Neural progenitor cell (in vitro differentiated cells): ENCODE results near the gene PRDM5. TPM values are rescaled to one million over a fixed set of nuclear protein-coding genes. Genes with fewer than 3 reads are reported as not detected.

Source experiments
- DNase-seq: peaks from one replicate; pipeline ENCODE4 v3.0.0-alpha.2; 2016; ENCODE audit warnings: low spot score
- H2AFZ ChIP-seq: fragments of 200-600 bp; sonication (generic); replicated peaks from 2 replicates; pipeline ENCODE4 v1.6.1; 2016; ENCODE audit warnings: antibody characterized with exemption
- H3F3A ChIP-seq: fragments of 200-600 bp; sonication (generic); 2 replicates; pipeline ENCODE4 v1.6.1; 2016; ENCODE audit warnings: antibody characterized with exemption, low read depth
- H3K27ac ChIP-seq: fragments of 200-600 bp; sonication (generic); 2 replicates; pipeline ENCODE4 v1.5.1; 2016; ENCODE audit warnings: mild to moderate bottlenecking
- H3K27me3 ChIP-seq: fragments of 200-600 bp; sonication (generic); 2 replicates; pipeline ENCODE4 v1.6.1; 2016; ENCODE audit warnings: mild to moderate bottlenecking, moderate library complexity
- H3K36me3 ChIP-seq: fragments of 200-600 bp; sonication (generic); 2 replicates; pipeline ENCODE4 v1.5.1; 2016
- H3K4me1 ChIP-seq: fragments of 200-600 bp; sonication (generic); 2 replicates; pipeline ENCODE4 v1.6.1; 2016; ENCODE audit warnings: mixed run types
- H3K4me2 ChIP-seq: fragments of 200-600 bp; sonication (generic); 2 replicates; pipeline ENCODE4 v1.6.1; 2016
- H3K4me3 ChIP-seq: fragments of 200-600 bp; sonication (generic); 2 replicates; pipeline ENCODE4 v1.5.1; 2016
- H3K79me2 ChIP-seq: fragments of 200-600 bp; sonication (generic); 2 replicates; pipeline ENCODE4 v1.6.1; 2016; ENCODE audit warnings: low read depth
- H3K9ac ChIP-seq: fragments of 200-600 bp; sonication (generic); 2 replicates; pipeline ENCODE4 v1.6.1; 2016
- H3K9me3 ChIP-seq: fragments of 200-600 bp; sonication (generic); 2 replicates; pipeline ENCODE4 v1.5.1; 2016; ENCODE audit warnings: low read depth
- H4K20me1 ChIP-seq: fragments of 200-600 bp; sonication (generic); 2 replicates; pipeline ENCODE4 v1.6.1; 2016; ENCODE audit warnings: low read depth
- H3K27ac Mint-ChIP-seq: 3 replicates; pipeline ENCODE4 v1.8.0; 2021; ENCODE audit warnings: mixed read lengths
- H3K27me3 Mint-ChIP-seq: 2 replicates; pipeline ENCODE4 v1.8.0; 2022; ENCODE audit warnings: low read depth, mild to moderate bottlenecking, inconsistent platforms, moderate library complexity, mixed read lengths; ENCODE audit not compliant: insufficient read depth
- H3K36me3 Mint-ChIP-seq: 3 replicates; pipeline ENCODE4 v1.8.0; 2021; ENCODE audit warnings: mixed read lengths
- H3K4me1 Mint-ChIP-seq: 3 replicates; pipeline ENCODE4 v1.8.0; 2021; ENCODE audit warnings: mixed read lengths
- H3K4me3 Mint-ChIP-seq: 3 replicates; pipeline ENCODE4 v1.8.0; 2021; ENCODE audit warnings: mild to moderate bottlenecking, moderate library complexity, mixed read lengths
- H3K9me3 Mint-ChIP-seq: 3 replicates; pipeline ENCODE4 v1.8.0; 2020; ENCODE audit warnings: mixed read lengths
- CTCF ChIP-seq: fragments of 200-600 bp; sonication (generic); IDR thresholded peaks from 2 replicates; pipeline ENCODE4 v1.5.1; 2017; ENCODE audit warnings: antibody characterized with exemption, mild to moderate bottlenecking
- EZH2 ChIP-seq: fragments of 200-600 bp; sonication (generic); IDR thresholded peaks from 2 replicates; pipeline ENCODE4 v1.6.1; 2017; ENCODE audit warnings: antibody characterized with exemption, mild to moderate bottlenecking, moderate library complexity
- EZH2phosphoT487 ChIP-seq: fragments of 200-600 bp; sonication (generic); IDR thresholded peaks from 2 replicates; pipeline ENCODE4 v1.6.1; 2017; ENCODE audit warnings: antibody characterized with exemption
- total RNA-seq: library from RNA; depleted of rRNA; stranded (reverse); fragments of >200 nt; gene quantifications from 2 replicates; pipeline ENCODE4 v1.2.3, GENCODE V29; 2015; ENCODE audit warnings: low replicate concordance

Gene PRDM5
- total RNA-seq, 1 donor from 2014 or later: 51.7 TPM

DNA sequence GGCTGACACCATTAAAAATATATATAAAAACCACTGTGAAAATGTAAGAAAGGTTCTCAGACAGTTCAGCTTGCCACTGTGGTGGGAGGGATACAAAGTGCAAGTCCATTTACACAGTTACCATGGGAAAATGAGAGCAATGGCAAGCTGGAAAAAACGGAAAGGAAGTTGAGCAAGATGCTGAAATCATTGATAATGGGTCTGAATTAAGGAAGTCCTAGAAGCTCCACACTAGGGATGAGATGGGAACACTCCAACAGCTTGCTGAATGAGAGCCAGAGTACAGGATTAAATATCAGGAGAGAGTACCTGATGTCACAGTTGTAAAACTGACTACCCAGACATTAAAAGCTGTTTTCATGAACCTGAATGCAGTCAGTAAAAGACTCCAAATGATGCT lies 218.6 kb downstream of the PRDM5 start:
- H3K36me3 Mint-ChIP-seq: no peaks in the 10 kb centered on the region
- H3K27ac Mint-ChIP-seq: no peak overlapping the region
- H3K36me3 ChIP-seq: no peaks in the 10 kb centered on the region
- no peak overlapping the region for H3K27ac ChIP-seq
- no peaks in the 10 kb centered on the region for H3F3A ChIP-seq
- H3K4me1 ChIP-seq: no peaks in the 10 kb centered on the region
- no peaks in the 10 kb centered on the region for H3K9me3 ChIP-seq
- no peaks in the 10 kb centered on the region for H4K20me1 ChIP-seq
- no peaks in the 10 kb centered on the region for H3K9me3 Mint-ChIP-seq
- H3K9ac ChIP-seq: no peak overlapping the region
- H3K4me2 ChIP-seq: no peak overlapping the region
- H3K4me3 Mint-ChIP-seq: no peak overlapping the region
- no peak overlapping the region for H2AFZ ChIP-seq
- H3K27me3 ChIP-seq: no peaks in the 10 kb centered on the region
- no peaks in the 10 kb centered on the region for H3K4me1 Mint-ChIP-seq
- H3K27me3 Mint-ChIP-seq: peaks cover 2% of the 10 kb centered on the region
- no peak for TF ChIP-seq EZH2
- TF ChIP-seq EZH2phosphoT487: no peak
- TF ChIP-seq CTCF: no peak
- DNase-seq: no peak
- H3K79me2 ChIP-seq: no peaks in the 10 kb centered on the region
- H3K4me3 ChIP-seq: no peak overlapping the region

- Histone ChIP-seq H3K4me2 (no peak overlapping the region), H3F3A (no peaks in the 10 kb centered on the region), H3K36me3 (no peaks in the 10 kb centered on the region), H3K9me3 (no peaks in the 10 kb centered on the region), H3K9ac (no peak overlapping the region), H3K27ac (no peak overlapping the region), H3K4me1 (peaks cover 21% of the 10 kb centered on the region), H2AFZ (no peak overlapping the region), H3K4me3 (no peak overlapping the region), H3K79me2 (no peaks in the 10 kb centered on the region), H3K27me3 (no peaks in the 10 kb centered on the region), H4K20me1 (no peaks in the 10 kb centered on the region)
- Mint-ChIP-seq H3K36me3 (no peaks in the 10 kb centered on the region), H3K9me3 (no peaks in the 10 kb centered on the region), H3K27me3 (no peaks in the 10 kb centered on the region), H3K4me3 (no peak overlapping the region), H3K27ac (no peak overlapping the region), H3K4me1 (peaks cover 16% of the 10 kb centered on the region)
- no peak for DNase-seq
- no peak for TF ChIP-seq CTCF
- no peak for TF ChIP-seq EZH2phosphoT487
- TF ChIP-seq EZH2: no peak
These were observed 223.2 kb downstream of the PRDM5 start for GRCh38 chr4:120699354-120699753.

DNA sequence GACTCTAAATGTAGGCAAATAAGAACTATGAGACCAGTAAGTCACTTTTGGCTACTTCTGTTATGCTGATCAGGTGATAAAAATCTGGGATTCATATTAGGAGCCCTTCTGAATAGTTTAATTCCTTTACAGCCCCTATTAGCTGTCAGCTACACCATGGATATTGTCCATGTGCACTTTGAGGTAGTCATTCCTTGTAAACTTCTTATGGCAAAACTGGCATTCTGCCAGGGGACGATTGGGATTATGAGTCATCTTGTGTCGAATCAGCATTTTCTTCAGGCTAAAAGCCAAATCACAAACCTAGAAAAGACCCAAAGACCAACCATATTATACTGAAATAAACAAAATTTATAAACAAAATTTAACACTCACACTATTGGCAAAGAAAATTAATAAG lies 227.6 kb downstream of the PRDM5 start:
- TF ChIP-seq EZH2phosphoT487: no peak
- TF ChIP-seq CTCF: no peak
- TF ChIP-seq EZH2: no peak
- Mint-ChIP-seq H3K9me3 (no peaks in the 10 kb centered on the region), H3K4me3 (no peak overlapping the region), H3K36me3 (no peaks in the 10 kb centered on the region), H3K4me1 (peaks cover 16% of the 10 kb centered on the region), H3K27me3 (no peaks in the 10 kb centered on the region), H3K27ac (no peak overlapping the region)
- H3F3A ChIP-seq: no peaks in the 10 kb centered on the region
- no peaks in the 10 kb centered on the region for H3K36me3 ChIP-seq
- H3K9me3 ChIP-seq: no peaks in the 10 kb centered on the region
- H3K4me1 ChIP-seq: peaks cover 21% of the 10 kb centered on the region
- H3K27ac ChIP-seq: no peak overlapping the region
- H3K9ac ChIP-seq: no peak overlapping the region
- no peaks in the 10 kb centered on the region for H3K79me2 ChIP-seq
- H3K4me2 ChIP-seq: no peak overlapping the region
- DNase-seq: no peak
- H4K20me1 ChIP-seq: no peaks in the 10 kb centered on the region
- H3K27me3 ChIP-seq: no peaks in the 10 kb centered on the region
- H3K4me3 ChIP-seq: no peak overlapping the region
- H2AFZ ChIP-seq: no peak overlapping the region
